KOPT-K1 (cell line): ENCODE data around the gene SCGB1D2.

ENCODE experiments used
- H3K27ac ChIP-seq: fragments of 200-600 bp; sonication (generic); 2 replicates; pipeline ENCODE4 v1.5.1; 2016; ENCODE audit warnings: antibody characterized with exemption, mild to moderate bottlenecking, low read depth, low read length; ENCODE audit not compliant: poor library complexity, severe bottlenecking
- H3K36me3 ChIP-seq: fragments of 200-600 bp; sonication (generic); 2 replicates; pipeline ENCODE4 v1.5.1; 2017; ENCODE audit warnings: antibody characterized with exemption, mild to moderate bottlenecking, low read length, moderate library complexity; ENCODE audit not compliant: insufficient read depth
- H3K9me3 ChIP-seq: fragments of 200-600 bp; sonication (generic); 2 replicates; pipeline ENCODE4 v1.5.1; 2017; ENCODE audit warnings: antibody characterized with exemption, low read length, mild to moderate bottlenecking; ENCODE audit not compliant: insufficient read depth, poor library complexity, severe bottlenecking

SCGB1D2 gene

DNA sequence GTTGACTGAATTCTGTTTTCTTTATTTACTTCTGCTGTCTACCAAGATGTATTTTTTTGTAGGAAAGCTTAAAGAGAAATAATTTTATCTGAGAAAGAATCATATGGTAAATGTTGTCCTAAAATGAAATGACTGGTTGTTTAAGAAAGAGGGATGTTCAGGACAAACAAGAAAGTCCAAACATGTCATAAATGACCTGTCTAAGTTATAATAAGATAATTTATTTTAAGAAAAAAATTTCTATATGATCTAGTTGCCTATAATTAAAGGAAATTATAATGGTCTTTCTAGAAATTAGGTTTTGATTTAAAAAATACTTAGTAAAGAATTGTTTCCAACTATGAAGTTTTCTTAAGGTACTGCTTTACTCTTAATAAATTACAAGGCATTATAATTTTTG is 38.4 kb downstream of the SCGB1D2 start:
- no peak overlapping the region for H3K27ac ChIP-seq
- H3K36me3 ChIP-seq = no peaks in the 10 kb centered on the region
- H3K9me3 ChIP-seq = peaks cover 21% of the 10 kb centered on the region
